GM12865 (cell line): ENCODE results near the gene PIK3CD.

ENCODE experiments used
- DNase-seq: peaks from one replicate; pipeline ENCODE4 v3.0.0; 2010; ENCODE audit warnings: low read depth
- H3K4me3 ChIP-seq: 2 replicates; pipeline ENCODE4 v1.5.1; 2011; ENCODE audit warnings: mild to moderate bottlenecking, low read depth, low read length, control low read depth
- CTCF ChIP-seq: IDR thresholded peaks from 2 replicates; pipeline ENCODE4 v1.5.1; 2011; ENCODE audit warnings: low read length, control low read depth, low read depth, inconsistent platforms; ENCODE audit not compliant: insufficient read depth; ENCODE audit errors: missing control alignments

Gene PIK3CD

GRCh38 chr1:9723068-9723805 is 71.7 kb downstream of the PIK3CD start:
- no peak for TF ChIP-seq CTCF
- no peak overlapping the region for H3K4me3 ChIP-seq
- DNase-seq = no peak

- TF ChIP-seq CTCF = no peak
- H3K4me3 ChIP-seq = no peak overlapping the region
- DNase-seq = no peak
These were observed 72.4 kb downstream of the PIK3CD start for GRCh38 chr1:9723926-9724325.

- peak; percentile 79 for DNase-seq
- H3K4me3 ChIP-seq = no peak overlapping the region
- peak; percentile 91 for TF ChIP-seq CTCF
These were observed 73.4 kb downstream of the PIK3CD start for GRCh38 chr1:9724706-9725476.

GRCh38 chr1:9726406-9726805 is 74.9 kb downstream of the PIK3CD start:
- peak; percentile 8 for DNase-seq
- TF ChIP-seq CTCF = no peak
- no peak overlapping the region for H3K4me3 ChIP-seq

DNA sequence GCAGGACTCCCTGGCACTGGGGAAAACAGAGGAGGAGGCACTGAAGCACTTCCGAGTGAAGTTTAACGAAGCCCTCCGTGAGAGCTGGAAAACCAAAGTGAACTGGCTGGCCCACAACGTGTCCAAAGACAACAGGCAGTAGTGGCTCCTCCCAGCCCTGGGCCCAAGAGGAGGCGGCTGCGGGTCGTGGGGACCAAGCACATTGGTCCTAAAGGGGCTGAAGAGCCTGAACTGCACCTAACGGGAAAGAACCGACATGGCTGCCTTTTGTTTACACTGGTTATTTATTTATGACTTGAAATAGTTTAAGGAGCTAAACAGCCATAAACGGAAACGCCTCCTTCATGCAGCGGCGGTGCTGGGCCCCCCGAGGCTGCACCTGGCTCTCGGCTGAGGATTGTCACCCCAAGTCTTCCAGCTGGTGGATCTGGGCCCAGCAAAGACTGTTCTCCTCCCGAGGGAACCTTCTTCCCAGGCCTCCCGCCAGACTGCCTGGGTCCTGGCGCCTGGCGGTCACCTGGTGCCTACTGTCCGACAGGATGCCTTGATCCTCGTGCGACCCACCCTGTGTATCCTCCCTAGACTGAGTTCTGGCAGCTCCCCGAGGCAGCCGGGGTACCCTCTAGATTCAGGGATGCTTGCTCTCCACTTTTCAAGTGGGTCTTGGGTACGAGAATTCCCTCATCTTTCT is 75.5 kb downstream of the PIK3CD start:
- peak; percentile 5 for DNase-seq
- no peak for TF ChIP-seq CTCF
- no peak overlapping the region for H3K4me3 ChIP-seq

GRCh38 chr1:9728451-9729295 is 77.1 kb downstream of the PIK3CD start:
- no peak overlapping the region for H3K4me3 ChIP-seq
- no peak for TF ChIP-seq CTCF
- DNase-seq = no peak
